HG03575 (cell line): Measurements from ENCODE around the gene TBC1D8.
"Not testable (repeated sequence)": the region's sequence is repeated elsewhere in the genome, so short reads cannot be mapped to it uniquely, and the experiment has no call there.

Source experiments
- ATAC-seq: cut with Tn5 transposase; IDR thresholded peaks from one replicate; pipeline ENCODE4 v1.9.1; 2021; ENCODE audit not compliant: unreplicated experiment, insufficient number of reproducible peaks, low FRiP score; ENCODE audit errors: extremely low read depth

Gene TBC1D8

DNA sequence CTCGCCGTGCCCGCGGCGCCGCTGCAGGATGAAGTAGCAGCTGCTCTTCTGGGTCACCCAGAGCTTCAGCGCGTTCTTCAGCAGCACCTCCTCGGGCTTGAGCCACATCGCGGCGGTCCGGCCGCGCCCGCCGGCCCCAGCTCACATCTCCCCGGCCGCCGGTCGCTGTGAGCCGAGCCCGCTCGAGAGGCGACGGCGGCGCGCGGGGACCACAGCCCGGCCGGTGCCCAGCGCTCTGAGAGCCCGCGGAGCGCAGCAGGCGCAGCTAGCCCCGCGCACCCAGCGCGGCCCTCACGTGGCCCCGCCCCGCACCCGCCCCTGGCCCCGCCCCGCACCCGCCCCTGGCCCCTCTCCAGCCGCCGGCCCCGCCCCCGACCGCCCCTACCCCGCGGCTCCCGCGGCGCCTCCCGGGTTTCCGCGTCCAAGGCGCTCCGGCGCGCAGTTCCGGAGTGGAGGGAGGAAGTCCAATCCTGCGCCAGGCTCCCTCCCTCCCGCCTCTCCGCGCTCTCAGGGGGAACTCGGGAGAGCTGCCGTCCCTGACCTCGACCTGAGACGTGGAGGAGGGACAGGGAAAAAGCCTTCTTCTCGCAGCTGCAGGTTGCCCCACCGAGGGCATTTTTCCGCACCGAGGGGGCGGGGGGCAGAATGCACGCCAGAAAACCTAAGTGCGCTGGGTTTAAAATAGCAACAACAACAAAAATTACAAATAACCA, at the start of gene TBC1D8:
TSS of gene TBC1D8 (minus strand) at position 237 of the 713 bp plus-strand sequence. CDS start at position 108, 129 bp downstream.
- no peak for ATAC-seq

DNA sequence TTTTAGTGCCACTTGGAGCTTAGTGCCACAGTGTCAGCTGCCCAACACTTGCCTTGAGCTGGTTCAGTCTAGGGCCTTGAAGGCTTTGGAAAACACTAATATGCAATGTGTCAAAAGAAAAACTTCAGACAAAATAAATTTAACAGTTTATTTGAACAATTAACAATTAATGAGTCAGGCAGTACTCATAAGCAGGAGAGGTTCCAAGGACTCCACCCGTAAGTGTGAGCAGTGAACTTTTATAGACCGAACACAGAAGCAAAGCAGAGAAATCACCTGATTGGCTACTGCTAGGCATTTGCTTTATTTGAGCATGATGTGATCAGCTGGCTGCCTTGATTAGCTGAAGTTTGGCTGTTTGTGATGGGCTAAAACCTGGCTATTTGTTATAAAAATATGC, 49.5 kb upstream of the TBC1D8 start:
- no peak for ATAC-seq

DNA sequence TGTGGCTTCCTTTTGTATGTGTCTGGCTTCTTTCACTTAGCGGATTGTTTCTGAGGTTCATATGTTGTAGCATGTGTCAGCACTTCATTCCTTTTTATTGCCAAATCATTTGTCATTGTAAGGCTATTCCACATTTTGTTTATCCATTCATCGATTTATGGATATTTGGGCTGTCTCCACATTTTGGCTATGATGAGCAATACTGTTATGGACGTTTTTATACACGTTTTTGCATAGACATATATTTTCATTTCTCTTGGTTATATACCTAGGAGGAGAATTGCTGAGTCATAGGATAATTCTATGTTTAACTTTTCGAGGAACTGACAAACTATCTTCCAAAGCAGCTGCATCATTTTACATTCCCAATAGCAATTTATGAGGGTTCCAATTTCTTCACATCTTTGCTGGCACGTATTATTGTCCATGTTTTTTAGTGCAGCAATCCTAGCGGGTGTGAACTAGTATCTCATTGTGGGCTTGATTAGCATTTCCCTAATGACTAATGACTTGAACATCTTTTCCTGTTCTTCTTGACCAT, 48.1 kb upstream of the TBC1D8 start:
- no peak for ATAC-seq

DNA sequence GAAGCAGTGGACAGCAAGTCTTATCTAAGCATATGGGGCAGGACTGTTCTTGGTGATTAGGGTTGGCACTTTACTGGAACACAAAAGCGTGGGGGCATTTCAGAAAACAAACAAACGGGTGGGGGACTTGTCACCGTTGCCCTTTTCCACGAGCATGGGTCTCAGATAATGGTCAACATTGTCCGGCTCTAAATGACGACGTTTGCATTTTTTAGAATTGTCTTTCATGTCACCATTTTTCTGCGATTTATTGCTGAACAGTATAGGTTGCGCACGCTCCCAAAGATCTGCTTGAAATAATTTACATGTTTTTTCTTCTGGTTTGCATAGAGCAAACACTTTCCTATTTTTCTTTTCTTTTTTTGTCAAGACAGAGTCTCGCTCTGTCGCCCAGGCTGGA, 46.6 kb upstream of the TBC1D8 start:
- no peak for ATAC-seq

DNA sequence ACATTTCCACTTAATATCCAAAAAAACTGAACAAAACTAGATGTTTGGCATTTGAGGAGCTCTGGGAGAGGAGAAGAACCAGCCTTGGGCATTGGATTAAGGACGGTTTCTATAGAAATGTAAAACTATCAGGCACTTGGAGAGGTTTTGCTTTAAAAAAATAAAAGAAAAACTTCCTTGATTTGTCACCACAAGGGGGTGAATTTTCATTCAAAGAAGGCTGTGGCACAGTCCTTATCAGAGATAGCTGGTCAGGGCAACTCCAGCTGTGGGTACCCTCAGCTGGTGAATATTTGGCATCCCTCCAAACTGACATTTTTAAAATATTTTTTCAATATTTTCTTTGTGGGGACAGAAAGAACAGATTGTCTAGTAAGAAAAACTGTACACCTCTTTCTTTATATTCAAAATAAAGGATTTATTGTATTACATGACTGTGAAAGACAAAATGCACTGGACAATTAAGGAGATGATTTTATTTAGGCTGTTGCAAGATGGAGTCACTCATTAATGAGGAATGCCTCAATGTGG, 46.1 kb upstream of the TBC1D8 start:
- ATAC-seq = no peak

DNA sequence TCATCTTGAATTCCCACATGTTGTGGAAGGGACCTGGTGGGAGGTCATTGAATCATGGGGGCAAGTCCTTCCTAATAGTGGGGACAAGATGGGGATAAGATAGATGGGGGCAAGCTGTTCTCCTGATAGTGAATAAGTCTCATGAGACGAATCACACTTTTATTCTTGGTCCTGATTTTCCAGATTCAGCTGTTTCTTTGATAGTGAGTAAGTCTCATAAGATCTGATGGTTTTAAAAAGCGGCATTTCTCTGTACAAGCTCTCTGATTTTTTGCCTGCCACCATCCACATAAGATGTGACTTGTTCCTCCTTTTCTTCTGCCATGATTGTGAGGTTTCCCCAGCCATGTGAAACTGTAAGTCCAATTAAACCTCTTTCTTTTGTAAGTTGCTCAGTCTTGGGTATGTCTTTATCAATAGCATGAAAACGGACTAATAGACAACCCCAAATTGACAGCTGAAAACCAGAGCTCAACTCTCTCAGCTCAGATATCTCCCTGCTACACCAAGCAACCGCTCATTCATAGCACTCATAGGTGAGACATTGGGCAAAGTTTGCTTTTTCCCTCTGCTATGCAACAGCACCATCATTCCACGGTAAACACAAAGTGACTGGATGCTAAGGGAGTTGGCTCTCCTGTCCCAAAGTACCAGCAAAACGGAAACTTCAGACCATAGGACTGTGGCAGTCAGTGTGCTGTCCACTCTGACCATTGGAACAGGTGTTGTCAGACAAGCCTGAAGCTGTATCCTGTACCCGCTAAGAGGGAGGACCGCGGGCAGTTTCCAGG, 44.9 kb upstream of the TBC1D8 start:
- no peak for ATAC-seq

DNA sequence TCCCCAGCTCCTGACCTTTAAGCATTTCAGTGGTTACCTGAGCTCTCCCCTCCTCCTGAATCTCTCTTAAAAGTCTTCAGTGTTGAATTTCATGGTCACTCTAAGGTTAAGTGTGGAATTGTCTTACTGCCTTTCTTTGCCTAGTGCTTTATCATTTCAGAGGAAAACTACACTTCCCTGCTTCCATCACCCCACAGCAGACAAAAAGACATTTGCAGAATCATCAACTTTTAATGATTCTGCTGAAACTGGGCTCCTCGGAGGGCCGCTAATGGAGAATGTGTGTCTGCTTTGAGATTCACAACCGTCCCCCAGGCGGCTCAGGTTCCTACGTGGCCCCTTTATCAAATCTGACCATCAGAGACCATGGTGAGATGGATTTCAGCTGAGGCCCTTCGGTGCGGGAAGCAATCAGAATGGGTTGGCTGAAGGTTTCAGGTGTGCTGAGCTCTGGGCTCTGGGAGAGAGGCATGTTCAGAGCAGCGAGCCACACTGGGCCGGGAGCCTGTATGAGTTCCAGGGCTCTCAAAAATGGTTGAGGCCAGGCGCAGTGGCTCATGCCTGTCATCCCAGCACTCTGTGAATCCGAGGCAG, 41.9 kb upstream of the TBC1D8 start:
- no peak for ATAC-seq

DNA sequence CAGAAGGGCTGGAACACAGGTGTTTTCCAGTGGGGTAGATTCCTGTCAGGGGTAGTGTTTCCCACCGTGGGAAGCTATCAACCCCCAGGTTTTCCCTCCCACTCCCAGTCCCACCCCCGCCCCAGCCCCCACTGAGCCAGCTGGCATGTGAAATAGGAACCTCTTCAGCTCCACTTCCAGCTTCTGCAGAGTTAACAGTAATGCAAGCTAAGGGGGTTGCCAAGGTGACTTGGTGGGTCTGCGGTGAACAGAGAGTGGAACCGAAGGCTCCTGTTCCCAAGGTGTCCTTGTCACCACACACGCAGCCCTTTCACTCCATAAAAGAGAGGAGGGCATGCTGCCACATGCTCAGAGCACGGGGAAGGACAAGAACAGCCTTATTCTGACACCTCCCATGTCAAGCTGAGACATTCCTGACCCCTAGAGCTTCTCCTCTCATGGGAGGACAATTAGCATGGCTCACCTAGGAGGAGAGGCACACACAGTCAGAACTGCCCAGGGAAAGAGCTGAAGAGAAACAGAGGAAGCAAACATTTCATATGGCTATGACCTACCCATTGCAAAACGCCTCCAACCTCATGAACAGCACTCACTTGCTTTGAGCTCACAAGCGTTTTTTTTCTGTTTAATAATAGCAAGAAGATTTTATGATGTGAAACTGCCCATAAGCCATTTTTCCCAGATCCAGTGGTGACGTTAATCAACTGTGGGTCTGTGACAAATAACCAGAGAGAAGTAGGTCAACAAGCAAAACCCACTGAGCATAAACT, 39.8 kb upstream of the TBC1D8 start:
- ATAC-seq = no peak

DNA sequence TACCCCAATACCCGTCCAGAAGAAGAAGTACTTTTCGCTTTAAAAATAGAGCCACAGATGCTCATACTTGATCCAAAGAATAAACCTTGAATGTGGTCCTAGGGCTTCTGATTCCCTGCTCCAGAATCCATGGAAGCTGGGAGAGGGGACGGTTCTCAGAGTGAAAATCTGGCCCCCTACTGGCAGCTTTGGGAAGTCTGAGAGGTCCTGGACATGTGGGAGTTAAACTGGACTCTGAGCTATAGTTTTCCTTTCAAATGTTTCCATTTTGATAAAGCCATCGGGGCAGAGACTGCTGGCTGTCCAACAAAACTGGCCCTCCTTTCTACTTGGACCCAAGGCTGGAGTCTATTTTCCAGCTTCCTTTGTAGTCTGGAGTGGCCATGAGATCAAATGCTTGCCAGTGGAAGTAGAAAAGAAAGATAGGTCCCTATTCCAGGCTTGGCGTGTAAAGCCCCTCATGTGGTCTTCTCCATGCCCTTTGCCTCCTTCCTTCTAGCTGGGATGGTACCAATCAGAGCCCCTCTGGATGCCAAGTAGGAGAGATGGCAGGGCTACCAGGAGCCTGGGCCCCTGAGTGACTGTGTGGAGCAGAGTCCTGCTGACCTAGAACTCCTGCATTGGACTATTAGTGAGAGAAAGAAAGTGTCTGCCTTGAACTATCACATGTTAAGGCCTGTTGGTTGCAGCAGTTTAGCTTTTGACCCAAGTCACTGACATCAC, 37.7 kb upstream of the TBC1D8 start:
- ATAC-seq = no peak

DNA sequence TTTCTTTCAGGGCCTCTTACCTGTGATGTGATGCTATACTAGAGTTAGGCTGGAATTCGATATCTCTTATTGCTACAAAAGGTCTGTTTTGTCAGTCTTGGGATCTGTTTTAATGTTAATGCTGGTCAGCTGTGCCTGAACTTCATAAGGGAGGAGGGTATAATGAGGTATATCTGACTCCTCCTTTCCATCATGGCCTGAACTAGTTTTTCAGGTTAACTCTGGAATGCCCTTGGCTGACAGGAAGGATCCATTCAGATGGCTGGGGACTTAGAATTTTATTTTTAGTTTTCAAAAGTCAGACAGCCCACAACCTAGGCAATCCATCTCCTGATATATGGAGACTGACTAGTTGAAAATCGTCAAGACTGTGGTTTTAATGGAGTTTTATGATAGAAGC, 35.9 kb upstream of the TBC1D8 start:
- ATAC-seq = no peak

DNA sequence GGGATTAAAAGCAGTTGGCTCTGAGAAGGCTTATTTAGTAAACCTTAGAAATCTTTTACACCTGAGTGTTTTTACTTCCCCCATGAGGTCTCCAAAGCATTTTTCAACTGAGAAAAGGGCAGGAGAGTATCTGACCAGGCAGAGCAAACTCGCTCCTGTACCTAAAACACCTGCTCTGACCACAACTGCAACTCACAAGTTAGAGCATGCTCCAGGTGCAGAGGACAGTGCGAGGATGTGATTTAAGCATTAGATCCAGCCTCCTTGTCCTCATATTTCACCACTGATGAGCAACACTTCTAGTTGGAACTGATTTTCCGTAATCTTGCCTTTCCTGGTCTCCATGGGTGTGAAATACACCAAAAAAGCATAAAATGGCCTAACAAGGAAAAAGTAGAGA, 34.5 kb upstream of the TBC1D8 start:
- ATAC-seq = no peak

DNA sequence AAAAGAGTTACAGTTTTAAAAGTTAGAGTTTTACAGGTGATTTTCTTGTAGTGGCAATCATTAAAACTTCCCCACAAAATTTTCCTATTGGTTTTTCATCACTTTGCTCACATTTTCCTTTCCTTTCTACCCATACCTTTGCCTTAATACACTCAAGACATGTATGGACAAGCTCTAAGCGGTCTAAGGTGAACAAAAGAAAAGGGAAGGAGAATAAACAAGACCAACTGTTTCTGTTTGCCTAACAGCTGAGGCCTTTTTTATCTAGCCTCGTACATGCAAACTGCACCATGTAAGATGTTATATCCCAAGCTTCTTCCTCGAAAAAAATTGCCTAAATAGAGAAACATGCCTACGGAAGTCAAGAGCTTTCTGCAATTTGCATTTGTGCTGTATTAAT, 33.9 kb upstream of the TBC1D8 start:
- no peak for ATAC-seq

DNA sequence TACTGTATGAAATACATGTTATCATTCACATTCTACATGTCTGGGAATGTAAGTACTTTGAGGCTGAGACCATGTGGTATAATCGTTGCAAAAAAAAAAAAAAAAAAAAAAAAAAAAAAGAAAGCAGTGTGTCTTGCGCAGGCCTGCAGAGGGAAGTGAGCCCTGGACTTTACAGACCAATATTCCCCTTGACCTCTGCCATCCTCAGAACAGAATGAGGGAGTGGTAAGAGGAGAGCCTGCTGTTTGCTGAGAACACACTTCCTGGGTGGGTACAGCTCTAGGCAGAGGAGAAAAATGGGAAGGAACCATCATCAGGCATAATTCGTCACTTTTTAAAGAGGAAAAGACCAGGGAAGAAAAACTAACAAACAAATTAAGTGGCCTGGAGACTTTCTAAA, 28.8 kb upstream of the TBC1D8 start:
- no peak for ATAC-seq

DNA sequence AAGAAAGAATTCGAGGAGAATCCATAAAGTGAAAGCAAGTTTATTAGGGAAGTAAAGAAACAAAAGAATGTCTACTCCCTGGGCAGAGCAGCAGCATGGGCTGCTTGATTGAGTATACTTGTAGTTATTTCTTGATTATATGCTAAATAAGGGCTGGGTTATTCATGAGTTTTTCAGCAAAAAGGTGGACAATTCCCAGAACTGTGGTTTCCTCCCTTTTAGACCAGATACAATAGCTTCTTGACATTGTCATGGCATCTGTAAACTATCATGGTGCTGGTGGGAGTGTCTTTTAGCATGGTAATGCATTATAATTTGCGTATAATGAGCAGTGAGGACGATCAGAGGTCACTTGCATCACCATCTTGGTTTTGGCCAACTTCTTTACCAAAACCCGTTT, 25.6 kb upstream of the TBC1D8 start:
- ATAC-seq = no peak

DNA sequence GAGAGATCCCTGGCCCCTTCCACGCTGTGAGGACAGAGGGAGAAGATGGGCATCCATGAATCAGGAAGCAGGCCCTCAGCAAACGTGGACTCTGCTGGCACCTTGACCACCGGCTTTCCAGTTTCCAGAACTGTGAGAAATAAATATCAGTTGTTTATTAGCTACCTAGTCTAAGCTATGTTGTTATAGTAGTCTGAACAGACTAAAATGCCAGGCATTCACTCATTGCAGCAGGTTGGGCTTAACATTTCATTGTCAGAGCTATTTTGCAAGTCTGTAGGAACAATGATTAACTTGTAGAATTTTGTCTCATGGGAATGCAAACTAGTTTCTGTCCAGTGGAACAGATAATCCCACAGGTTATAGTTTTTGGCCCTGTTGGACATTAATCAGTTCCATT, 24.8 kb upstream of the TBC1D8 start:
- no peak for ATAC-seq

DNA sequence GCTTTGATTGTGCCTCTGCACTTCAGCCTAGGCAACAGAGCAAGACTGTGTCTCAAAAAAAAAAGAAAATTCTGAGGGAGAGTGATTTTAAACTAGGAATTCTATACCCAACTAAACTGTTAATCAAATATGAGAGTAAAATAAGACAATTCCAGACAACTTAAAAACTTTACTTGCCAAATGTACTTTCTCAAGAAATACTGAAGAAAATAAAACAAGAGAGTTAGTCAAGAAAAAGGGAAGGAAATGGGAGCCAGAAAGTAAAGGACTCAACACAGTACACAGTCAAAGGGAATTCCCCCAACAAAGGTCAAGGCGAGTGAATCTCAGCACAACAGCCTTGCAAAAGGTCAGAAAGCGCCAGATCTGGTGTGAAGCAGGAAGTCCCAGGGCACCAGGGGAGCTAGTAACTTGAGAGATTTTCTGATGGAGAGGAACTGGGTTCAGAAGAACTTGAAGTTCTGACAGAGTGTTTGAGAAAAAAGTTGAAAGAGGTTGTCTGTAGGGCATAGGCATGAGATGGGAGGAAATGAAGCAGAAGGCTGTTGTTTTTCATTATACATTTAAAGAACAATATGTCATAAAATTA, 22.6 kb upstream of the TBC1D8 start:
- no peak for ATAC-seq

DNA sequence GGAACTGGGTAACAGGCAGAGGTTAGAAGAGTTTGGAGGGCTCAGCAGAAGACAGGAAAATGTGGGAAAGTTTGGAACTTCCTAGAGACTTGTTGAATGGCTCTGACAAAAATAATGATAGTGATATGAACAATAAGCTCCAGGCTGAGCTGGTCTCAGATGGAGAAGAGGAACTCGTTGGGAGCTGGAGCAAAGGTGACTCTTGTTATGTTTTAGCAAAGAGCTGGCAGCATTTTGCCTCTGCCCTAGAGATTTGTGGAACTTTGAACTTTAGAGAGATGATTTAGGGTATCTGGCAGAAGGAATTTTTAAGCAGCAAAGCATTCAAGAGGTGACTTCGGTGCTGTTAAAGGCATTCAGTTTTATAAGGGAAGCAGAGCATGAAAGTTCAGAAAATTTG, 18.6 kb upstream of the TBC1D8 start:
- not testable (repeated sequence) for ATAC-seq

DNA sequence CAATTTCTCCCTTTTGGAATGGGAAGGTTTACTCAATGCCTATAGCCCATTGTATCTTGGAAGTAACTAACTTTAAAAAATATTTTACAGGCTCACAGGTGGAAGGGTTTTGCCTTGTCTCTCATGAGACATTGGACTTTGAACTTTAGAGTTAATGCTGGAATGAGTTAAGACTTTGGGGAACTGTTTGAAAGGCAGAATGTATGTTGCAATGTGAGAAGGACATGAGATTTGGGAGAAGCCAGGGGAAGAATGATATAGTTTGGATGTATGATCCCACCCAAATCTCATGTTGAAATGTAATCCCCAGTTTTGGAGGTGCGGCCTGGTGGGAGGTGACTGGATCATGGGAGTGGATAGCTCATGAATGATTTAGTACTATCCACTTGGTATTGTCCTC, 17.5 kb upstream of the TBC1D8 start:
- no peak for ATAC-seq
